HG03432 (cell line): ENCODE results near the gene SARDH.
"Not testable (repeated sequence)": the region's sequence is repeated elsewhere in the genome, so short reads cannot be mapped to it uniquely, and the experiment has no call there.

Experiments used
- ATAC-seq: cut with Tn5 transposase; IDR thresholded peaks from one replicate; pipeline ENCODE4 v1.9.1; 2021; ENCODE audit warnings: mild to moderate bottlenecking, moderate library complexity; ENCODE audit not compliant: unreplicated experiment

SARDH gene

GRCh38 chr9:133686642-133687575 is 51.2 kb downstream of the SARDH start:
- ATAC-seq: no peak

GRCh38 chr9:133685653-133686609 is 52.2 kb downstream of the SARDH start:
- no peak for ATAC-seq

DNA sequence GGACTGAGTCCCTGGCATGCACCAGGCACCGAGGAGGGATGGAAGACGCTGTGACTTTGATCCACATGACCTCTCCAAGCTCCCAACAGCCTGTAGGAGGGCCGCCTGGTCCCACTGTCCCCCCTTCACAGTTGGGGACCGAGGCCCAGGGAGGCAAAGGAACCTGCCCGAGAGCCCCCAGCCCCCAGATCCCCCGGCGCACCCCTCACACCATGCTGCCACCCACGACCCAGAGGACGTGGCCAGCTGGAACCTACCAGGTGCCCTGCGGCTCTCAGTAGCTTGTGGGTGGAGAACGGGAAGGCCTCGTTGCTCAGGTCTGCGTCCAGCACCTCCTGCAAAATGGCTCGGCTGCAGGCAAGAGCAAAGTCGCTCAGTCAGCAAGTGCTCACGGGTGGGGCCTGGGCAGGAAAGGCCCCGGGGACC is 53.2 kb downstream of the SARDH start:
- no peak for ATAC-seq

- no peak for ATAC-seq
These were observed 53.8 kb downstream of the SARDH start for GRCh38 chr9:133684121-133684935.

DNA sequence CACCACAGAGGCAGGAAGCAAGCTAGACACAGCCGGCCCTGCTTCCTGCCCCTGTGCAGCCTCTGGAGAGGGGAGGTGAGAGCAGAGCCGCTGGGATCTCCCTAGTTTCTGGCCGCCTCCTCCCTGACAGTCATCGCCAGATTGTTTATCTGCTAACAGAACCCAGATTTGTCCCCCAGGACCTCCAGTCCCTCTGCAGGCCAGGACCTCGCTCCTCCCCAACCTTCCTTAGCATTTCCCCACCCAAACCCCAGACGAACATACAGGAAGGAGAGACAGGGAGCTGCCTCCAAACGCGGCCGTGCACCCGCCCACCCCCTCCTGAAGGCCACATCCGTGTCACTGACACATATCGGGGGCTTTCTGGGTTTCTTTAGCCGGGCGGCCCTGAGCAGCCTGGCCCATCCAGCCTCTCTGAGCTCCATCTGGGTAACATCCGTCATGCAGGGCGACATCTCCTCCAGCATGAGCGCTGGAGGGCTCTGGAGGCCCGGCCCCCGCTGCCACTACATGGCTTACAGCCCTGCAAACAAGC is 54.5 kb downstream of the SARDH start:
- ATAC-seq: no peak

DNA sequence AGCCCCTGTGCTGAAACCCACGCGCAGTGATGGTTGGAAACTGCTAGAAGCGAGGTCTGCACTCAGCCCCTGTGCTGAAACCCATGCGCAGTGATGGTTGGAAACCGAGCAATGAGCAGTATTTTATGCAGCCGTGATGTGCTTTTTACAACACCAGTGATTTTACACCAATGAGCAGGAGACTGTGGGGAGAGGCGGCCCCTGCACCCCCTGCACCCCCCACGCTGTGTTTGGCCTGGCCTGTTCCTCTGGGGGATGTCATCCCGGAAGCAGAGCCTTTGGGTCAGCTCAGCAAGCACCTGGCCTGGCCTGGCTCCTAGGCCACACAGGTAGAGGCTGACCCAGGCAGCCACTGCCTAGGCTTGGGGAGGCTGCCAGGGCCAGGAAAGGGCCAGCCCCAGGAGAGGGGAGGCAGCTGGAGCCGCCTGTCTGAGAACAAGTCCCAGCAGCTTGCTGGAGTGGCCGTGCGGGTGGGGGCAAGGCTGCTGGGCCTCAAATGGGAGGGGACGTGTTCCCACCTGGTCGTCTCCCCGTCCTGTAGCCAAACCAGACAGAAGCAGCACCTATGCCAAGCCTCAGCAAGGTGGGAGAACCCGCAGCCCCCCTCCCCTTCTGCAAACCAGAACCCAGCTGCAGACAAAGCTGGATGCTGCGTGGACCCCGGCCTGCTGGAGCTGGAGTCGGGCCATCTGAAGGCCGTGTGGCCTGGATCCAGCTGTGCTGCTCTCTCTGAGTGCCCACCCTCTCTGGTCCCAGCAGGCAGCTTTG is 55.1 kb downstream of the SARDH start:
- ATAC-seq: no peak

- no peak for ATAC-seq
These were observed 56.4 kb downstream of the SARDH start for GRCh38 chr9:133681658-133682306.

DNA sequence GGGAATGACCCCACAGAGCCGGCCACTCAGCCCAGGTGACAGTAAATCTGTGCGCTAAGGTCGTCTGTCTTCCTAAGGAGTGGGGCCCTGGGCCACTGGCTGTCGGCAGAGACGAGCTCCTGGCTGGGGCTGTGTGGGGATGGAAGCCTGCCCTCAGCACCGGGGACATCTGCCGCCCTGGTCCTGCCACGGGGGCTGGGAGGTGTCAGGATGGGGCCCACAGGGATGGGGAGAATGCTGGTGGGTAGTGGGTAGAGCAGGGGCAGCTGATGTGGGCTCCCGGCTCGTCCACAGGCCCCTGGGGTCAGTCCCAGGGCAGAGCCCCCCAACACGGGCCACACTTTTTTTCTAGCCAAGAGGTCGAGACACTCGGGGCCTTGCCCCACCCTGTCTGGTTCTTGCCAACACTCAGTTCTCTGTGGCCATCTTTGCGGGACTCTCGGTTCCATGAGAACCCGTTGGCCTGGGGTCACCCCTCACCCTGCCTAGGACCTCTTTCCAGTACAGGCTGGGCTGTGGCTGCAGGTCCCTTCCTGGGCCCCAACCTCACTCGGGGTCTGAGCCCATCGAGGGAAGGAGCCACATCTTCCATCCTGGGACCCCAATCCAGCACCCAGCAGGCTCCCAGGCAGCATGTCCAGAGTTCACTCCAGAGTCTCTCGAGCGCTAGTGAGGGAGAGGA is 57.0 kb downstream of the SARDH start:
- no peak for ATAC-seq

- no peak for ATAC-seq
These were observed 57.7 kb downstream of the SARDH start for GRCh38 chr9:133680250-133680975.

DNA sequence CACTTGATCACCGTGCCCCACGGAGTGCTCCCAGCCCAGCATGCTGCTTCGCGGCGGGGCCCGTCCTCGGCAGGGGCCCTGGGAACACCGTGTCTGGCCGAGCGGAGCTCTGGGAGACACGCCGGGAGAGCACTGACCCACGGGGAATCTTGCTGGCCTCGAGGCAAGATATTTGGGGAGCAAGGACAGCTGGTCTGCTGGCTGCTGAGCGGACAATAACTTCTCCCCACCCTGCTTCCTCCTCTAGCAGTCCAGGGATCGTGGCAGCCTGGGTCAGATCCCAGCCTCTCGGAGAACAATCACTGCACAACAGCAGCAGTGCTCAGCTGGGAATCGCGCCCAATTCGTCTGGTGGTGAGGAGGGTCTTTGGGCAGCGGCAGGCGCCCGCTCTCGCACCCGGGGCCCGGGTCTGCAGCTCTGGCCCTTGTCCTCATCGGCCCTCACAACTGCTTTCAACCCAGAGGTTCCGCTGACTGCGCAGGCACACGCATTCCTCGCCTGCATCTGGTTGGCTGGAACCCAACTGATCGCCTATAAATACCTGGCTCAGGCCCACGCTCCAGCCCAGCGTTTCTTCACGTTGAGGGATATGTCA is 58.6 kb downstream of the SARDH start:
- ATAC-seq: no peak

DNA sequence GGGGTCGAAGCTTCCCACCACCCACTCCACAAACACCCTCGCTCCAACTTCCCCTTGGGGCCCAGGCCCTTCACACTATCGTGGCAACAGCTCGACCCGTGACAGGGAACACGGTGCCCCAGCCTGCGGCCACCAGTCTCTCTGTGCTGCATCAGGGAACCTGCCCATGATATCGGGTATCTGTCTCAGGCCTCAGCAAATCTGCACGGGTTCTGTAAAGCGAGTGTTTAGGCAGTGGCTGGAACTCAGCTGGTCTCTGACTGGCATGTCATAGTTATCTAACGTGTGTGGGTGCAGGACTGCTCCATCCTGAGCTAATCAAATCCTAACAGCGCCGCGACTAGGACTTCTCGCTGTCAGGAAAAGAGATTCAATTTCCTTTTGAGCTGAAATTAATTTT is 59.1 kb downstream of the SARDH start:
- ATAC-seq: no peak

DNA sequence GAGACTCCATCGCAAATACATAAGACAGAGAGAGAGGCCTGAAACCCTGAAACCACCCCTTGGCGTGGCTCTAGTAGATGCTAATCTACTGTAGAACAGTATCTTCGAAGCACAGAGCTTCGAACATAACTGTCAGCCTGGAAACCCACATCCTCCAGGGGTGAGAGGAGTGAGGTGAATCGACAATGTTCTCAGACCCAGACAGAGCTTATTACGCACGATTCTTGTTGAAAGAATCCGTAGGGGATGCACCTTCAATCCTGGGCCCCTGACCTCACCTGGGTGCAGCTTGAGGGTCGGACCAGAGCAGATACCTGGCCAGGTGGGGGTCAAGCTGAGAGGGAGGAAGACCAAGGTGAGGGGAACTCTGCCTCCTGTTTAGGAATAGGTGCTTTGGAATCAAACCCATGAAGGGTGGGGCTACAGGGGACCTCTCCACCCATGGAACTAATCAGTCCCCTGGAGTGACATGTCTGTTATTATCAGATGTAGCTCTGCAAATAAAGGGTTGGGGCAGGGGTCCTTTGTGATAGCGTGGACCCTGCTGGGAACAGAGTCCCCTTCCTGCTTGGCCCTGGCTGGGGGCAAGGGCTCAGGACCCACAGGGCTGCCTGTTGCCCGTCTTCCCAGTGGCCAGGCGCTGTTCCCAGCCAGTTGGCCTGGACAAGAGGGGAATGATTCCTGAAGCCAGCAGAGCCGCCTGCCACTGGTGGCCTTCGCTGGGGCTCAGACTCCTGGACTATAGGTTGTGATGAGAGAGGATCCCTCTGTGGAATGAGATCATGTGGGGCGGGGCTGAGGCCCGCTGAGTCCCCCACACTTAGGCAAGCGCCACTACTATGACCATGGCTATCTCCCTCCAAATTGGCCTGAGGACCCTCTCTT is 60.8 kb downstream of the SARDH start:
- no peak for ATAC-seq

DNA sequence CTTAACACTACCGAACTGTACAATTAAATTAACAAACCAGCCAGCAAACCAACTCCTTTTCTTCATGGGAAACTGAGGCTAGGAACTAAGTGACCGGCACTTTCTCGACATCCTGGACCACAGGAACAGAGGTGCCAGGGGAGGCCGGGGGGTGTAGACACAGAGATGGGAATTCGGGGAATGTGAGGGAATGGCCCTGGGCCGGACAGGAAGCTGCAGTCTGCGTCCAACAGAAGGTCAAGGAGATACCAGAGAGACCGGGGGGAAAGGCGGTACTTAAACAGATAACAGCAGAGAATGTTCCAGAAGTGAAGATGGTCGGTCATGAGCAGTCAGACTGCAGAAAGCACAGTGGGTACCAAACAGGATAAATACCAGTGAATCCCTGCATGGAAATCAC is 61.7 kb downstream of the SARDH start:
- no peak for ATAC-seq

DNA sequence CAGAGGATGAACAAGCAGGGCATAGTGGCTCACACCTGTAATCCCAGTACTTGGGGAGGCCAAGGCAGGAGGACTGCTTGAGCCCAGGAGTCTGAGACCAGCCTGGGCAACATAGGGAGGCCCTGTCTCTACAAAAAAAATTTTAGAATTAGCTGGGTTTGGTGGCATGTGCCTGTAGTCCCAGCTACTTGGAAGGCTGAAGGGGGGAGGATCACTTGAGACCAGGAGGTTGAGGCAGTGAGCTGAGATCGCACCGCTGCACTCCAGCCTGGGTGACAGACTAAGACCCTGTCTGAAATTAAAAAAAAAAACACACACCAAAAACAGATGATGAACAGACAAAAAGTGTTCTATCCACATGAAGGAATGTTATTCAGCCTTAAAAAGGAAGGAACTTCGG is 62.4 kb downstream of the SARDH start:
- not testable (repeated sequence) for ATAC-seq

DNA sequence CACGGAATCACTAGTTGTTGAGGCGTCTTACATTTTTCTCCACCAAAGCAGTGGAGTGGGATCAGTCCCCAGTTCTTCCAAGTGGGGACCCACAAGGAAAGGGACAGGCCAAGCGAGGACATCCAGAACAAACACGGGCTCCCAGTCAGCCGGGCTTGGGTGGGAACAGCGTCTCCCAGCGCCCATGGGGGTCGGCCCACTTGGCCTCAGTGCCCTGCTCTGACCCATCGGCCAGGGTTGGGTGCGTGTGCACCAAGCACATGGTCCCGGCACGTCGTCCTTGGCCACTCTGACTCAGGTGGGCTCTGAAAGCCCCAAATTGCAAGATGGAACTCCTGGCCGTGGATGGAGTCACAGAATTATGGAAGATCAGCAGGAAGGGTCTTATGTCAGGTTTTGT is 64.1 kb downstream of the SARDH start:
- no peak for ATAC-seq

GRCh38 chr9:133673258-133673655 is 64.9 kb downstream of the SARDH start:
- ATAC-seq: no peak
